ENCODE results near the gene AHI1.
"Not testable (repeated sequence)": the region's sequence is repeated elsewhere in the genome, so short reads cannot be mapped to it uniquely, and the experiment has no call there.

Gene AHI1

DNA sequence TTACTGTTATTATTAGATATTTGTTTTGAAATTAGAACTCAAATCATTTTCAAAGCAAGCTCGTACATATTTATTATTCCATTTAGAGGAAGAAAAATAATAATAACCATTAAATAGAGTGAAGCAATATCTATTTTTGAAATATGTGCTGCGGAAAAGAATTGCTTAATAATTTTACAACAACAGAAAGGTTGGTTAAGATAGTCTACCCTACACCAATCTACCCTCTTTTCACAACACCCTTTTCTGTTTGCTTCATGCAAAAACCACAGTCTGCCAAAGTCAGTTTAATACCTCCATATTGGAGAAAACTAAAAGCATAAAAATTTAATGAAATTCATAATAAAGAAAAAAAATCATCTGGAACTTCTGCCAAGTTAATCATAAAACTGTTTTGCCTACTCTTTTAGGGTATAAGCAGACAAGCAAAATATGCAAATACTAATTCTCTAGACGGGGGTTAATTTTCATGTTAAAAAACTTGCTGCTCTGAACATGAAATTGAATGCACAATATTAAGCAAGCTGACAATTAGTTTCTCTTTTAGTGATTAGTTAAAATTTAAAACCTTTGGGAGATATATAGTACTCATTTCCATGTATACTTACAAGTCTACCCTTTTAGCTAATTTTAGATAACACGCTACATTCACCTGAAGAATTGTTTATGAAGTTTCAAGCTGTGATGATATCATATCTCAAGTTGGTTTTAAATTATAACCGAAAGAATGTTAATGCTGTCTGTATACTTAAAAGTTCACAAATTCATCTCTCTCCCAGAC is 100.2 kb downstream of the AHI1 start:
- DNase-seq (ENCODE audit: extremely low read depth in 1 of 2, low read depth in 1 of 2), result no peak

DNA sequence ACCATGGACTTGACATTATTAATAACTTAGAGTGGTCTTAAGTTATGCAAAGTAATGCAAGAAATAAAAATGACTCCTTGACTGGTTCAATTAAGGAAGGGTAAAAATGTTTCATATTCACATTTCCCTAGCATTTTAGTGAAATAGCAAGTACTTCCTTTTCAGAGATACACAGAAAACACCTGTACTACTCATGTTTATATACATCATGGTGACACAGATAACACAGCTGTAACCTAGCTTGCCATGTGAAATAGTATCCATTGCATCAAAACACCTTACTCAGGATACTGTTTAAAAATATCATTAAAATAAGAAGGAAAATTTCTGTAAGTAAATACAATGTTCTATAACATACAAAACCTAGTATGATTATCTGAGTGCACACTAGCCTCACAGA is 102.4 kb downstream of the AHI1 start:
- DNase-seq (ENCODE audit: extremely low read depth in 1 of 2, low read depth in 1 of 2), result no peak

DNA sequence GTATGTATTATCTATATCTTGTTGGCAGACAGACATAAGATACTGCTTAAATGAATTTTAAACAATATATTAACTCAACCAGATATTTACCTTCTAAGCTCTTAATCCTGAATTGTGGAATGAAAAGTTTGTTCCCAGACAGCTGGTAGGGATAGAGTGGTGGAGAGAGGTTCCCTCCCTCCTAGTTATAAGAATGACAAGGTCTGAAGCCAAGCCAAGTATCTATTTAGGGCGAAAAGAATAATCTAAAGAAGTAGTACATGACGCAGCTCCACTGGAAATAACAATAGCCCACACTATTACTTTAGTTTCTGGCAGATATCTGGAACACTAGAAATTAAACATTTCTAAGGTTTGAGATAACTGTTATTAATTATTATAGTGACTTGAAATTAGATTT is 104.3 kb downstream of the AHI1 start:
- DNase-seq (ENCODE audit: extremely low read depth in 1 of 2, low read depth in 1 of 2), result no peak

DNA sequence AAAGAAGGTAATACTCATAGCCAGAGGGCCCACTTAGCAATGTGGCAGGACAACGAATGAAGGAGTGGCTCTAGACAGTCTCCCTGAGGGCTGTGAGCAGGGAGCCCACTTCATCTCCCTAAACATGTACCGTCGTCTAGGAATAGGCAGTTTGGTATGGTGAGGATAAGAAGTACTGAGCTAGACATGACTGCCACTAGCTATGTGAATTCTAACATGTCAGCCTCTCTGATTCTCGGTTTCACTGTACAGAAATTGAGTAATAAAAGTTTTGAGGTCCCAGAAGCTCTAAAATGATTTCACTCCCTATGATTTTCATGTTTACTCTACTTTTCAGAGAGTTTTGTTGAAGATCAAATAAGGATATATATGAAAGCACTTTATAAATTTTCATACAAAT is 107.1 kb downstream of the AHI1 start:
- no peak for DNase-seq (ENCODE audit: extremely low read depth in 1 of 2, low read depth in 1 of 2)

DNA sequence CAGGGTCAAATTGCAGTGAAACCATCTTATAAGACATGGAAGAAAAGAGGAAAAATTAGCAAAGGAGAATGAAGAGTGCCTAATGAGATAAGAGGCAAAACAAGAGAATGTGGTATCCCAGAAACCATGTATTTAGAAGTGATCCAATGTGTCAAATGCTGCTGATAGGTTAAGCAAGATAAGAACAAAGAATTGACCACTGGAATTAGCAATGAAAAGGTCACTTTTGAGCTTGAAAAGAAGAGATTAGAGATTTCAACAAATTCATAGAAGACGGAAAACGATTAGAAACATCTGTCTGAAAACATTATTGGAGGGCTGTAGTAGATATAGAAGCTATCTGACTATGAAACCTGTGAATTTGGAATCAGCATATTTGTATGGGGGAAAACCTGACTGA is 112.2 kb downstream of the AHI1 start:
- no peak for DNase-seq (ENCODE audit: extremely low read depth in 1 of 2, low read depth in 1 of 2)

DNA sequence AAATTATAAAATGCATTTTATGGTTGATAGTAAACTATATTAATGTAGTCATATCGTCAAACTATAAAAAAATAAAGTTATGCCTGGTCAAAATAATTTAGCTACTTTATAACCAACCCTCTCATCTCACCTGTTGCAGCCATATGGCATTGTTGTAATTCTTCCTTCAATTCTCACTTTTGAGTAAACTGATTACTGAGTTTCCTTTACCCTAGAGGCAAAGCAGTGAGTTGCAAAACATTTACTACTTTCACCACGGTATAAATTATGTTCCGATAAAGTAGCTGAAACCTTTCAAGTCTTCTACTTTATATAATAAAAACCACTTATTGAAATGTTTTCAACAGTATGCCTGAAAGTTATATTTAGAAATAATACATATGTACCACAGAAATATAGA is 113.8 kb downstream of the AHI1 start:
- no peak for DNase-seq (ENCODE audit: extremely low read depth in 1 of 2, low read depth in 1 of 2)

DNA sequence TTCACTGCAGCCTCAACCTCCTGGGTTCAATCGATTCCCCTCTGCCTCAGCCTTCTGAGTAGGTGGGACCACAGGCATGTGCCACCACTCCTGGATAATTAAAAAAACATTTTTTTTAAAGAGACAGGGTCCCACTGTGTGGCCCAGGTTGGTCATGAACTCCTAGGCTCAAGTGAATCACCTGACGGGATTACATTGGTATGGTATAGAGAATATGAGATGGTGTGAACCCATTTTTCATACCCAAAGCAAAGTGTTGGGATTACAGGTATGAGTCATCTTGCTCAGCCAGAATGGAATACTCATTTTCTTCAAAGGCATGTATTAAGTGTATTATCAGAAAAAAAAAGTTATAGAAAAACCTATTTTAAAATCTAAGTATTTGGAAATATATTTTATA is 114.2 kb downstream of the AHI1 start:
- no peak for DNase-seq (ENCODE audit: extremely low read depth in 1 of 2, low read depth in 1 of 2)

DNA sequence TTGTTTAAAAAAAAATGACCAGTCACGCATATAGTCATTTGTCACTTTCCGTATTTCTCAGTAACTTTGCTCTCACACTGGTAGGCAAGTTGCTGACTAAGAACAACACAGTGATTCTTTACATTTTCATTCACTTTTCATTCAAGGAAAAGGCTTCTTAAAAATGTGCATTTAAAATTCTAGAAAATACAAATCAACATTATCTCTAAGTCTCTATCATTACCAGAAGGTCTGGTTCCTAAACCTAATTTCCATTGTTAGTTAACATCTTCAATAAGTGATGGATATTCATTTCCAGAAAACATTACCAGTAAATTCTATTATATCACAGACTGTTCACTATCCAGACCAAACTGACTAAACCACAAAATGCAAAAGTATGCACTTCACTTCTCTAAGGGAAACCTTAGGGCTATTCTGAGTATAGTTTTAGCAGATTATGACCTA is 115.3 kb downstream of the AHI1 start:
- DNase-seq (ENCODE audit: extremely low read depth in 1 of 2, low read depth in 1 of 2), result no peak

DNA sequence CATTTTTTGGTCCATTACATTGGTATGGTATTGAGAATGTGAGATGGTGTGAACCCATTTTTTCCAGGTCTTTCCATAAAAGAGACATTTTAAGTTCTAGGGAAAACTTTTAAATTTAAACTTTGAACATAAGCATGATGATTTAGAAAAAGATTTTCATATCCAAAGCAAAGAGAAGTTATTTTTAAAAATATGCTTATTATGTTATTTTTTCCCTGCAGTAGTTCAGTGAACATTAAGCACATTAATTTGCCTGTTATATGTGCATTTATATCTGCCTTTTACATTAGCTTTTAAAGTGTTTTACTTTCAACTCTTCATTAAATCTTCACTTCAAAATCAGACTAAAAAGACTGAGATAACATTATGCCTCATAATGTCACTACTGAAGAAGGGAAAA is 116.7 kb downstream of the AHI1 start:
- no peak for DNase-seq (ENCODE audit: extremely low read depth in 1 of 2, low read depth in 1 of 2)

DNA sequence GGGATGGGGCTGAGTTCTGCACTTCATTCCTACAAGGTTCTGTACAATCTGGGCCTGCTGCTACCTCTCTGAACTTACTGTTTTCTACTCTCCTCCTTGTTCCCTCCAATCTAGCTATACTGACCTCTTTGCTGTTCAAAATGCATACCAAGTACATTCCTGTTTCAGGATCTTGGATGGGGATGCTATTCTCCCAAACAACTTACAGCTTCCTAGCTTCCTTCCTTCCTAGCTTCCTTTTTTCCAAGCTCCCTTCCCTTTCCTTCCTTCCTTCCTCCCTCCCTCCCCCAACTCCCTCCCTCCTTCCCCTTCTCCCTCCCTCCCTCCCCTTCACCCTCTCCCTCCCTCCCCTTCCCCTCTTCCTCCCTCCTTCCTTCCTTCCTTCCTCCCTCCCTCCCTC is 117.9 kb downstream of the AHI1 start:
- DNase-seq (ENCODE audit: extremely low read depth in 1 of 2, low read depth in 1 of 2), result no peak

DNA sequence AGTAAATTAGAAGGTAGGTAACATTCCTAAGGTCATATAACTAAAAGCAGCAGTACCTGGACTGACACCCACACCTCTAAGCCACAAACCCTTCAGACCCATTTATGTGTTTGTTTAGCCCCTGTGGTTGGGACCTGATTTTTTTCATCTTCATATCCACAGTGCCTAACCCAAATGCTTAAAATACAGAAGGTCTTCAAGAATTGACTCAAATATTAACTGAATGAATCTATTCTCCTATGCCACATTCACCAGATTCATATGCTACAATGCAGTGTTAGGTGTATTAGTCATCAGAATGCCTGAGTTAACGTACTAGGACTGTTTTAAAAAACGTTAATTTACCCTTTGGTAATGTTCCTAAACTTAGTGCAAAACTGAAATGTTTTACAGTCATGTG is 124.8 kb downstream of the AHI1 start:
- DNase-seq (ENCODE audit: extremely low read depth in 1 of 2, low read depth in 1 of 2), result no peak

DNA sequence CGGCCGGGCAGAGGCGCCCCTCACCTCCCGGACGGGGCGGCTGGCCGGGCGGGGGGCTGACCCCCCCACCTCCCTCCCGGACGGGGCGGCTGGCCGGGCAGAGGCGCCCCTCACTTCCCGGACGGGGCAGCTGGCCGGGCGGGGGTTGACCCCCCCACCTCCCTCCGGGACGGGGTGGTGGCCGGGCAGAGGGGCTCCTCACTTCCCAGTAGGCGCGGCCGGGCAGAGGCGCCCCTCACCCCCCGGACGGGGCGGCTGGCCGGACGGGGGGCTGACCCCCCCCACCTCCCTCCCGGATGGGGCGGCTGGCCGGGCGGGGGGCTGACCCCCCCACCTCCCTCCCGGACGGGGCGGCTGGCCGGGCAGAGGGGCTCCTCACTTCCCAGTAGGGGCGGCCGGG is 133.9 kb downstream of the AHI1 start:
- not testable (repeated sequence) for DNase-seq (ENCODE audit: extremely low read depth in 1 of 2, low read depth in 1 of 2)

DNA sequence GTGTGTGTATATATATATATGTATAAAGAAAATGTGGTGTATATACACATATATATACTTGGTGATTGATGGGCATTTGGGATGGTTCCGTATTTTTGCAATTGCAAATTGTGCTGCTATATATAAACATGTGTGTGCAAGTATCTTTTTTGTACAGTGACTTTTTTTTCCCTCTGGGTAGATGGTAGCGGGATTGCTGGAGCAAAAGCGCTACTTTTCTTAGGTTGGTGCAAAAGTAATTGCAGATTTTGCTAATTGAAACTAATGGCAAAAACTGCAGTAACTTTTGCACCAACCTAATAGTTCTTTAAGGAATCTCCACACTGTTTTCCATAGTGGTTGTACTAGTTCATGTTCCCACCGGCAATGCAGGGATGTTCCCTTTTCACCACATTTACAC is 135.4 kb downstream of the AHI1 start:
- no peak for DNase-seq (ENCODE audit: extremely low read depth in 1 of 2, low read depth in 1 of 2)

DNA sequence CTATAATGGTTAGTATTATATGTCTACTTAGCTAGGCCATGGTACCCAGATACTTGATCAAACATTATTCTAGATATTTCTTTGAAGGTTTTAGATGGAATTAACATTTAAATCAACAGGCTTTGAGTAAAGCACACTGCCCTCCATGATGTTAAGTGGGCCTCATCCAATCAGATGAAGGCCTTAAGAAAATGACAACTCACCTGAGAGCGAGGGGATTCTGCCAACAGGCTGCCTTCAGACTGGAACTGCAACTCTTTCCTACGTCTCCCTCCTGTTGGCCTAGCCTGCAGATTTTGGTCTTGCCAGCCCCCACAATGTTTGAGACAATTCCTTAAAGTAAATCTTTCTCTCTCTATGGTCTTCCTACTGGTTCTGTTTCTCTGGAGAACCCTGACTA is 137.3 kb downstream of the AHI1 start:
- DNase-seq (ENCODE audit: extremely low read depth in 1 of 2, low read depth in 1 of 2), result no peak

DNA sequence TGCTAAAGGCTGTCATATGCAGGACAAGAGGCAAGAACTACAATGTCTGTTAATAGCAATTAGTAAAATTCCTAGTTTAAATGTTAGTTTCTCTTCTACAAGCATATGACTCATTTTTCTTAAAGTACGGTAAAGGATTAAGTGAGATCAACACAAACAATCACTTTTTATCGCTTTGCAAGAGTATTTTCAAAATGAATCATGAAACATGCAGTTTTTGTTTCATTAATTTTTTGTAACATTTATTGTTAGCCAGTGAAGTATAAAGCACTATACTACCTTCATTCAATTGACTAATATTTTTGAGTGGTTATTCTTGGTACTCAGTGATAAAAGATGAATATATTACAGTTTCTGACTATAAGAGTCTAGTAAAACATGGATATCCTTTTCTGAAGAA is 138.6 kb downstream of the AHI1 start:
- no peak for DNase-seq (ENCODE audit: extremely low read depth in 1 of 2, low read depth in 1 of 2)

DNA sequence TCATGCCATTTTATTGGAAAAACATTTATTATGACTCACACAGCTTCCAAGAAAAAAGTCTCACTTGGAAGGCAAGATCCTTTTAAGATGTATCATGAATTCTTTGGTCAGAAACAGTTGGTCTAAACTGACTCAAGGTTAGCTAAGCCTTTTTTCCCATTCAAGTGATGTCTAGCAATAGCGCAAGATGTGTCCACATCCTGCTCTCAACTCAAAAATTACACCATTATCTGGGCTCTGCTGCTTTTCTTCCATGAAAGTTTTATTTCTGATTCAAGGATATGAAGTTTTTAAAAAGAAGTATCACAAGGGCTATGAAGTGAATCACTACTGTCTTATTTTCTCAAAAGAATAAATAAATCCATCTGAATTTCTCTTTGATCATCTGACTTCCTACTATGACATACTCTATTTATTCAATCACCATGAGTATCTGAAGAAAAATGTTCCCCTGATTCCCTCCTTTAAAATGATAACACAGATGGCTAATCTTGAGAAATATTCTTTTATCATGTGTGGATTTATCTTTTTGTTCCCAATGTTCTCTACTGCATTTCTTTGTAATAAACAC is 139.2 kb downstream of the AHI1 start:
- DNase-seq (ENCODE audit: extremely low read depth in 1 of 2, low read depth in 1 of 2), result no peak

DNA sequence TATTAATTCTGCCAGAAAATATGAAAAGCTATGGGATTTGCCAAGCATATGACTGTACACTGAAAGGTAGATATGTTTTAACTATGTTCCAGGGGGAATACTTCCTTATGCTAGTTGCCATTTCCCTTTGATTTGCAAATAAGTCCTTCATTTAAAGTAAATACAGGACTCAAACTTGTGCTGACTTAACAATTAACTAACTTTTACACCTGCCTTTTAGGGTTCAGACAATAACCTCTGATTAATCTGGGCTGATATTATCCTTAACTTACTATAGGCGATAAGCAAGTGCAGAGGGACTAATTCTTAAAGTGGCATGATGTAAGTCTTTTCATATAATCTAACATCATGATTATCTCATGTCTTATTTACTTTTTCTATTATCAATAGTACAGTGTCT is 143.1 kb downstream of the AHI1 start:
- no peak for DNase-seq (ENCODE audit: extremely low read depth in 1 of 2, low read depth in 1 of 2)

DNA sequence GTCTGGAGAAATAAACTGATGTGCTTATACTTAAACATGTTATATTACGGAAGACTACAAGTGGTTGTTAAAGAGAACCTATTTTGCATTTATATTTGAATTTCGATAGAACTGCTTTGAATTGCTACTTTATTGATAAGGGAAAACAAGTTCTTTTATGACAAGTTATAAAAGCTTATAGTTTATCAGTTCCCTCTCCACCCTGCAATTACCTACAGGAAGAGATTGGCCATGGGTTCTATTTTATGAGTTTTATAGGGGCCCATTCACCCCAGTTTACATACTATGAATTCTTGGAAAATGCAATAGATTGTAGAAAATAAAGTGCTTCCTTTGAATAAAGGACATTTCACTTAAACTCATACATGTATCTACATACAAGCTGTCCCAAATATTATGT is 144.4 kb downstream of the AHI1 start:
- DNase-seq (ENCODE audit: extremely low read depth in 1 of 2, low read depth in 1 of 2), result no peak

DNA sequence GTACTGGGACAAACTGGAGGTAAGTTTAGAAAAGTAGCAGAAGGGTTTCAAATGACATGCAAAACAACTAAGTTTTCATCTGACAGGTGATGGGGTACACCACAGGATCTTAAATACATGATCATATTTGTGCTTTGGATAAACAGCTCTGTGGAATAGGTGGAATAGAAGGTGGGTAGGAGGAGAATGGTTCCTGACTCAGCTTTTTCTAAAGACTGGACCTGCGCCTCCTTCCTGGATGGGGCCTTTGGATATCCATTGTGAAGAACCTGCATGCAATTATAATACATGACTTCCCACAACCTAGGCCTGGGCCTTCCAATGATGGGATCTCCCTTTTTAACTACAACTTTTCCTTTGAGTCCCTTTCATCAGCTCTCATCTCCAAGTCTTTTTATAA is 145.9 kb downstream of the AHI1 start:
- no peak for DNase-seq (ENCODE audit: extremely low read depth in 1 of 2, low read depth in 1 of 2)

DNA sequence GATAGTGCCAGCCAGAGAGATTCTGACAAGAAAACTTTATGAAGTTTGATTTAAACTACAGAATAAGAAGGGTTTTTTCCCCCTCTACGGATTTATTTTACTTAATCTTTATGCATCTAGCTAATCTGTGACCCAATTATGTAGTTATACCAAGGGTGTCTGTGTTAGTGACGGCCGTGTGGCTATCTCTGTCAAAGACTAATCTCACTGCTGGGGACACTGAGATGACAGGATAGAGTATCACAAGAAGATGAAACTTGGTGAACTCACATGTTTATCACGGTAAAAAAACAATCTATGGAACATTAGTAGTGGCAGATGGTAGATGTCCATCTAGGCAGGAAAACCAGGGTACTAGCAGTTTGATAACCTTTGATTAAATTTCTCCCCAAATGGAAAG is 149.7 kb downstream of the AHI1 start:
- DNase-seq (ENCODE audit: extremely low read depth in 1 of 2, low read depth in 1 of 2), result no peak

DNA sequence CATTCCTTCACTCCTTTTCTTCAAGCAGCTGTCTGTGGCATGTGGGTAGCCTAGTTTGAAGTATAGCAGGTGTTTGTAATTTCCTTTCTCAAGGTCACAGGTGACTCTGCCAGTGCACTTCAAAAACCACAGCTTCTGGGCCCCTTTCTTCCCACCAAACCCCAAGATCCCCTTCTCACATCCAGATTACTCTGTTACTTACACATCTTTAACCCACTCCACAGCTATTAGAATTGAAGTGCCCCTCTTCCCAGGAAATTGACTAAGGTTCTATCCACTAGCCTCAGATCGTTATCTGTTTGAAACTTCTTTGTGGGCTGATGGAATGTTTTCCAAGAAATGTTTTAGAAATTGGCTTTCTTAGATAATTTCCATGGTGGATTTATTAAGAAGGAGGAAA is 150.8 kb downstream of the AHI1 start:
- DNase-seq (ENCODE audit: extremely low read depth in 1 of 2, low read depth in 1 of 2), result no peak

DNA sequence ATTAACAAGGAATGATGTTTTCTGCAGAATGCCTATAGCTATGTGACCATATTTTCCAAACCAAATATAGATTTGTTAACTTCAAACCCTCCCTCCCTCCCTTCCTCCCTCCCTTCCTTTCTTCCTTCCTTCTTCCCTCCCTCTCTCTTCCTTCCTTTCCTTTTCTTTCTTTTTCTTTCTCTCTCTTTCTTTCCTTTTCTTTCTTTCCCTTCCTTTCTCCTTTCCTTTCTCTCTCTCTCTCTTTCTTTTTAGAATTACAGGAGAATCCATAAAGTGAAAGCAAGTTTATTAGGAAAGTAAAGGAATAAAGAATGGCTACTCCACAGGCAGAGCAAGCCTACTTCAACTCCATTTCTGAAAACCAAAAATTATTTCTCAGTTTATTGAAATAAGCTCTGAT is 153.0 kb downstream of the AHI1 start:
- DNase-seq (ENCODE audit: extremely low read depth in 1 of 2, low read depth in 1 of 2), result no peak

DNA sequence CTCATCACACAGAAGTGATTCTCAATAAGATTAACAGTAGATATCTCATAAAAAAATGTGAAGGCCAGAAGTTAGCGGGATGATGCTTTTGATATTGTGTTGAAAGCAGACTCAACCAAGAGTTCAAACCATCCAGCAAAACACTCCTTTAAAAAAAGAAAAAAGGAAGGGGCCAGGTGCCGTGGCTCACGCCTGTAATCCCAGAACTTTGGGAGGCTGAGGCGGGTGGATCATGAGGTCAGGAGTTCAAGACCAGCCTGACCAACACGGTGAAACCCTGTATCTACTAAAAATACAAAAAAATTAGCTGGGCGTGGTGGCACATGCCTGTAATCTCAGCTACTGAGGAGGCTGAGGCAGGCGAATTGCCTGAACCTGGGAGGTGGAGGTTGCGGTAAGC is 157.6 kb downstream of the AHI1 start:
- not testable (repeated sequence) for DNase-seq (ENCODE audit: extremely low read depth in 1 of 2, low read depth in 1 of 2)

Measured in stimulated activated CD8-positive, alpha-beta memory T cell treated with anti-CD3 and anti-CD28 coated beads, Interleukin-7, amount 100 ng/mL, for 48 hours (primary cell).